Measurements from ENCODE around the gene ERBB4.

DNA sequence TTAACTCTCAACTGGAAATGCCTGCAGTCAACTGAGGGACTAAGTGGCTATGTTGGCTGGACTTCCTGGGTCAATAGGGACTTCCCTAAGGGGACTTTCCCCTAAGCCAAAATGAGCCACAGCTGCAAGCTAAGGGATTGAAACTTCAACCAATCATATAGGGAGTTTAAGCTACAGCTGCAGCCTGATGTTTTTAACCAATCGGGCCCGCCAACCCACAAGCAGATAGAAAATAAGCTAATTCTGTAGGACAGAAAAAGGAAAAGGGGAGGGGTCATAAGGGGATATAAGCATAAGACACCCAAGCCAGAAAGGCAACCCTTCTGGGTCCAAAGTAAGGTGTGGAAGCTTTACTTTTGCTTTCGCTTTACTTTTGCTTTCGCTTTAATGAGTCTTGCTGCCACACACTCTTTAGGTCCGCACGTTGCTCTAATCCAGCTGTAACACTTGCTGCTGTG lies 927.5 kb downstream of the ERBB4 start:
- TF ChIP-seq, protein P1, sequence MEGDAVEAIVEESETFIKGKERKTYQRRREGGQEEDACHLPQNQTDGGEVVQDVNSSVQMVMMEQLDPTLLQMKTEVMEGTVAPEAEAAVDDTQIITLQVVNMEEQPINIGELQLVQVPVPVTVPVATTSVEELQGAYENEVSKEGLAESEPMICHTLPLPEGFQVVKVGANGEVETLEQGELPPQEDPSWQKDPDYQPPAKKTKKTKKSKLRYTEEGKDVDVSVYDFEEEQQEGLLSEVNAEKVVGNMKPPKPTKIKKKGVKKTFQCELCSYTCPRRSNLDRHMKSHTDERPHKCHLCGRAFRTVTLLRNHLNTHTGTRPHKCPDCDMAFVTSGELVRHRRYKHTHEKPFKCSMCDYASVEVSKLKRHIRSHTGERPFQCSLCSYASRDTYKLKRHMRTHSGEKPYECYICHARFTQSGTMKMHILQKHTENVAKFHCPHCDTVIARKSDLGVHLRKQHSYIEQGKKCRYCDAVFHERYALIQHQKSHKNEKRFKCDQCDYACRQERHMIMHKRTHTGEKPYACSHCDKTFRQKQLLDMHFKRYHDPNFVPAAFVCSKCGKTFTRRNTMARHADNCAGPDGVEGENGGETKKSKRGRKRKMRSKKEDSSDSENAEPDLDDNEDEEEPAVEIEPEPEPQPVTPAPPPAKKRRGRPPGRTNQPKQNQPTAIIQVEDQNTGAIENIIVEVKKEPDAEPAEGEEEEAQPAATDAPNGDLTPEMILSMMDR (IDR thresholded peaks at IDR 0.05; ENCODE audit: low read depth, low read length, poor library complexity, severe bottlenecking): no peak
- no peak for TF ChIP-seq EZH2phosphoT487 (IDR thresholded peaks at IDR 0.05; ENCODE audit: borderline replicate concordance, low read length)

Measured in DOHH2 (cell line).